BJ (cell line): Measurements from ENCODE around the gene ANKRD23. TPM values are rescaled to one million over a fixed set of nuclear protein-coding genes. Genes with fewer than 3 reads are reported as not detected.

Source experiments
- CTCF ChIA-PET: fragments of 350-600 bp; formaldehyde crosslinking; extraction: SDS; loops from one replicate; lab custom pipeline; 2021; ENCODE audit warnings: antibody characterized with exemption, inconsistent platforms; lab: Yijun Ruan, JAX
- POLR2A ChIA-PET: fragments of 300-600 bp; sonication (Branson Sonifier 250); formaldehyde crosslinking; extraction: SDS; loops from one replicate; lab custom pipeline; 2021; ENCODE audit warnings: antibody characterized with exemption; lab: Charles Lee
- DNase-seq: peaks from one replicate; pipeline ENCODE4 v3.0.0-alpha.2; 2011; ENCODE audit warnings: low read depth
- H3K27me3 ChIP-seq: 2 replicates; pipeline ENCODE4 v1.6.0; 2011; ENCODE audit warnings: low read length; ENCODE audit not compliant: control insufficient read depth, insufficient read depth
- H3K36me3 ChIP-seq: 2 replicates; pipeline ENCODE4 v1.5.1; 2011; ENCODE audit warnings: low read length; ENCODE audit not compliant: control insufficient read depth, insufficient read depth
- H3K4me3 ChIP-seq: 2 replicates; pipeline ENCODE4 v1.5.1; 2011; ENCODE audit warnings: low read depth, mild to moderate bottlenecking, control low read depth, low read length
- polyA plus RNA-seq: library from polyadenylated mRNA; depleted of rRNA; stranded (reverse); fragments of >200 nt; gene quantifications from 2 replicates; pipeline ENCODE4 v1.2.3, GENCODE V29; 2011
- TF ChIP-seq, protein P1 (sequence below): IDR thresholded peaks from 2 replicates; pipeline ENCODE4 v1.5.1; 2011; ENCODE audit warnings: low read depth, mild to moderate bottlenecking, control low read depth, inconsistent platforms, low read length, moderate library complexity; ENCODE audit not compliant: insufficient read depth

Gene ANKRD23
- polyA plus RNA-seq, 1 experiment: 1.4 TPM

DNA sequence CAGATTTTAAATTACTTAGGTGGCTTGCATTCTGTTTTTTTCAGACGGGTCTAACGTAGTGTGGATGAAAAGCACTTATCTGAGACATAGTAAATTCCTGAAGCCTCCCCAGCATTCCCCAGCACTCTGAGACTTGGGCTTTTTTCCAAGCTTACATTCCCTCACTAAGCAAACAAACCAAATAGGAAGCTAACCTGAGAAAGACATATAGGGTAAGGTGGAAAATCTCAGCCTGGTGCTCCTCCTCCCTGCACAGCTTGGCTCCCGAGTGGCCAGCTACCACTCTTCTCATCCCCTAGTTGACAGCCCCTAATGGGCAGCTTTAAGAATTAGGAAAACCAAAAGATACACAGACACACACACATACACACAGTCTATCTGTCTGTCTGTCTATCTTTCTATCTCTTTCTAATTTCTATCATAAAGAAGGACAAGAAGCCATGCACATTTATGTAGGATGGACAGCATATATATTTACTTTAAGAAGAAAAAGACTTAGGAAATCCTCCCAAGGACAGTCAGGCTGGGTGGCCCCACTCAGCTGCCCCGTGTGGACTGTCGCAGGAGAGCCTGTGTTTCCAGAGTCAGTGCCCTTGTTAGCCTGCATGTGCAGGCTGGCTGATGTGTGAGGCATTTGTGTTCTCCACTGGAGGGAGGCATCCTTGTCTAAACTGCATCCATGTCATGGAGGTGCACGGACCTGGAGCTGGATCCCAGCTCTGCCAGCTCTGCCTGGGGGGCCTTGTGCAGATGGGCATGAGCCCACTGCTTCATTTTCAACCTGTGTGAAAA is 19.5 kb downstream of the ANKRD23 start:
- no peak for DNase-seq
- CTCF ChIA-PET: interaction anchor here (0.9 to 1.7 kb wide), 3 partner anchors 8 to 33 kb away, joined by 4 read pairs; partner anchors contain the start of gene ANKRD39
- H3K36me3 ChIP-seq: peaks cover 18% of the 10 kb centered on the region
- POLR2A ChIA-PET: no interaction called here
- TF ChIP-seq, protein P1, sequence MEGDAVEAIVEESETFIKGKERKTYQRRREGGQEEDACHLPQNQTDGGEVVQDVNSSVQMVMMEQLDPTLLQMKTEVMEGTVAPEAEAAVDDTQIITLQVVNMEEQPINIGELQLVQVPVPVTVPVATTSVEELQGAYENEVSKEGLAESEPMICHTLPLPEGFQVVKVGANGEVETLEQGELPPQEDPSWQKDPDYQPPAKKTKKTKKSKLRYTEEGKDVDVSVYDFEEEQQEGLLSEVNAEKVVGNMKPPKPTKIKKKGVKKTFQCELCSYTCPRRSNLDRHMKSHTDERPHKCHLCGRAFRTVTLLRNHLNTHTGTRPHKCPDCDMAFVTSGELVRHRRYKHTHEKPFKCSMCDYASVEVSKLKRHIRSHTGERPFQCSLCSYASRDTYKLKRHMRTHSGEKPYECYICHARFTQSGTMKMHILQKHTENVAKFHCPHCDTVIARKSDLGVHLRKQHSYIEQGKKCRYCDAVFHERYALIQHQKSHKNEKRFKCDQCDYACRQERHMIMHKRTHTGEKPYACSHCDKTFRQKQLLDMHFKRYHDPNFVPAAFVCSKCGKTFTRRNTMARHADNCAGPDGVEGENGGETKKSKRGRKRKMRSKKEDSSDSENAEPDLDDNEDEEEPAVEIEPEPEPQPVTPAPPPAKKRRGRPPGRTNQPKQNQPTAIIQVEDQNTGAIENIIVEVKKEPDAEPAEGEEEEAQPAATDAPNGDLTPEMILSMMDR: no peak
- no peaks in the 10 kb centered on the region for H3K27me3 ChIP-seq
- H3K4me3 ChIP-seq: no peak overlapping the region

DNA sequence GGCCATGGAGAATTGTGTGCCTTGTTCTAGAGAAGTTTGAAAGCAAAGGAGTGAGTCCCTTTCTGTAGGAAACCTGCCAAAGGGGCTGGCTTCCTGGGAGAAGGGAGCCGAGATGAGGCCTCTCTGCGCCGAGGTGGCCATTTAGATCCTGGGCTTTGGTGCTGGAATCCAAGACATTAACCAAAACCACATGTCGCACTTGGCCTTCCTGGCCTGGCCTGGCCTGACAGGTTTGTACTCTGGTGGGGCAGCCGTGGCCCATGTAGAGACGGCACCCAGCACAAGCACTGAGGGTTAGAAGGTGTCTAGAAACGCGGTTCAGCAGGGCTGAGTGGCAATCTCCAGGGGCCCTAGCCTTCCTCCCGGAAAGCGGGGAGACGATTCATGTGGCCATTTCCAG is 20.6 kb downstream of the ANKRD23 start:
- Histone ChIP-seq H3K36me3 (peaks cover 10% of the 10 kb centered on the region), H3K27me3 (no peaks in the 10 kb centered on the region), H3K4me3 (no peak overlapping the region)
- CTCF ChIA-PET: interaction anchor here (0.9 to 1.7 kb wide), 3 partner anchors 9 to 35 kb away, joined by 4 to 7 read pairs (median 4); partner anchors contain the start of gene ANKRD39
- TF ChIP-seq, protein P1: no peak
- POLR2A ChIA-PET: no interaction called here
- DNase-seq: no peak

GRCh38 chr2:96822786-96823185 is 21.0 kb downstream of the ANKRD23 start:
- ChIA-PET POLR2A (no interaction called here), CTCF (interaction anchor here (1.3 to 1.7 kb wide), 2 partner anchors 22 to 35 kb away, joined by 4 to 7 read pairs; partner anchors contain the start of gene ANKRD39)
- peaks cover 6% of the 10 kb centered on the region for H3K36me3 ChIP-seq
- TF ChIP-seq, protein P1: no peak
- no peak for DNase-seq
- H3K27me3 ChIP-seq: no peaks in the 10 kb centered on the region
- H3K4me3 ChIP-seq: no peak overlapping the region

DNA sequence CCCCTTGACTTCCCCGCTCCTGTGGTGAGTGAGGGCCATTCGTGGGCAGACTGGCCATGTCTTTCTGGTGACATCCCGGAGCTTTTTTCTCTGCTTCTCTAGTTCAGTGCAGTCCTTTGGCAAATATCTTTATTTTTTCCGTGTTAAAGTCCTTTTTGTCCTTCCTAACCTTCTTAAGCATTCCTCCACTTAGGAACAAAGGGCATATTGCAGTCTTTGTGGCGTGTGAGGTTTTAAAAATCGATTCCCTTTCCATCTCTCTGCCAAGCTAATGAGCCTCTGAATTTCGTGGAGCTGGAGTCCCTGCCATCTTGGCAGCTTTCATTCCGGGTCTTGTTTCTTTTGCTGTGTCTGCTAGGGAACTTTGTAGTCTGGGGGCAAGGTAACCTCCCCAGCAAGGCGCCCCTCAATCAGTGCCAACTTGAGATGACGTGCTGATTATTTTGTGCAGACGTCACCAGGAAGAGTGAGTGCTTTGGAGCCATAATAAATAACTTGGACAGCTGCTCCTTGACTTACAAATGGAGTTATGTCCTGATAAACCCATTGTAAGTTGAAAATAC is 22.6 kb downstream of the ANKRD23 start:
- no peak for DNase-seq
- peaks cover 3% of the 10 kb centered on the region for H3K36me3 ChIP-seq
- ChIA-PET CTCF (interaction anchor here (0.9 to 1.4 kb wide), 2 partner anchors 37 to 131 kb away, joined by 3 read pairs; partner anchors contain the start of gene ANKRD39), POLR2A (no interaction called here)
- TF ChIP-seq, protein P1: no peak
- H3K27me3 ChIP-seq: no peaks in the 10 kb centered on the region
- H3K4me3 ChIP-seq: no peak overlapping the region

- no peak for DNase-seq
- TF ChIP-seq, protein P1: no peak
- H3K4me3 ChIP-seq: no peak overlapping the region
- H3K36me3 ChIP-seq: peaks cover 3% of the 10 kb centered on the region
- POLR2A ChIA-PET: no interaction called here
- no peaks in the 10 kb centered on the region for H3K27me3 ChIP-seq
- CTCF ChIA-PET: interaction anchor here (0.6 kb wide), 2 partner anchors 13 to 304 kb away, joined by 3 read pairs; no protein-coding TSS in a partner anchor
These were observed 23.8 kb downstream of the ANKRD23 start for GRCh38 chr2:96819876-96820511.
